Right atrium auricular region (tissue), 2 donors: ENCODE measurements around the gene ALG12. TPM values are rescaled to one million over a fixed set of nuclear protein-coding genes. Genes with fewer than 3 reads are reported as not detected.
A peak's percentile ranks its signal among the peaks of the same experiment; 100 is the strongest.

Experiments
- DNase-seq: peaks from one replicate; pipeline ENCODE4 v3.0.0-alpha.2; 2019; ENCODE audit warnings: low spot score
- H3K27ac ChIP-seq, 2 donors: fragments of 200-600 bp; sonication (generic); 1 replicate in 1 of 2; 2 replicates in 1 of 2; pipeline ENCODE4 v1.5.1; 2016 to 2019
- H3K27me3 ChIP-seq, 2 donors: fragments of 200-600 bp; sonication (generic); one replicate each; pipeline versions ENCODE4 v1.5.1 to v1.6.0; 2017 to 2019
- H3K36me3 ChIP-seq: fragments of 200-600 bp; sonication (generic); one replicate; pipeline ENCODE4 v1.5.1; 2016
- H3K4me1 ChIP-seq, 2 donors: fragments of 200-600 bp; sonication (generic); one replicate each; pipeline versions ENCODE4 v1.5.1 to v1.6.0; 2017 to 2019
- H3K4me3 ChIP-seq, 2 donors: fragments of 200-600 bp; sonication (generic); 1 replicate in 1 of 2; 2 replicates in 1 of 2; pipeline ENCODE4 v1.5.1; 2017 to 2019; ENCODE audit warnings: mild to moderate bottlenecking in 1 of 2, moderate library complexity in 1 of 2
- H3K9me3 ChIP-seq, 2 donors: fragments of 200-600 bp; sonication (generic); one replicate each; pipeline ENCODE4 v1.5.1; 2019
- CTCF ChIP-seq, 2 donors: fragments of 200-600 bp; sonication (generic); IDR thresholded peaks; one replicate each; pipeline ENCODE4 v1.5.1; 2019; ENCODE audit warnings: antibody characterized with exemption in 2 of 2
- total RNA-seq, 2 donors: library from RNA; depleted of rRNA; stranded (reverse); fragments of >200 nt; gene quantifications; one replicate each; pipeline ENCODE4 v1.1.0, GENCODE V29; 2016

ALG12 gene
- total RNA-seq, 2 donors from 2014 or later, result 19.7 to 19.8 TPM

DNA sequence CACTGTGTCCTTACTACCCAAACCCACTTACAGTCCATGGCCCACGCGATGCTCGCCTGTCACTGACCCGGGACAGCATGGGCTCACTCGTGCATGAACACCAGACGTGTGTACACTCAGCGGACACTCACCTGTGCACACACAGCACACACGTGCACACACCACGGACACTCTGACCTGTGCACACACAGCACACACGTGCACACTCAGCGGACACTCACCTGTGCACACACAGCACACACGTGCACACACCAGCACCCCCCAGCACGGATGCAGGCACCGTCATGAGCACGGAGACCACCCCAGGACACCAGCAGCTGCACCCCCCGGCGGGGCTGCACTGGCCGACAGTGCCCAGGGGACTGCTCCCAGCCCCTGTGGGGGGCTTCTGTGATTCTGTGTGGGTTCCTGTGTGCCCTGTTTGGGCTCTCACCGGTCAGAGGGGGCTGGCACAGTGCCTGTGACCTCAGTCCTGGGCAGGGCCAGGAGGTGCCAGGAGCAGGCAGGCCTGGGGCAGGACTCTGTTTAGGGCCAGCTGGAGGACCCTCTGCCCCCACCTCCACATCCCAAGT lies 20.4 kb upstream of the ALG12 start:
- peaks cover 0 to 56% of the 10 kb centered on the region in 2 donors for H3K4me1 ChIP-seq
- H3K27me3 ChIP-seq, result no peaks in the 10 kb centered on the region
- peak overlapping the region in 1 of 2 donors; percentile 37 for H3K27ac ChIP-seq
- no peak for DNase-seq
- no peak overlapping the region for H3K4me3 ChIP-seq
- no peaks in the 10 kb centered on the region for H3K9me3 ChIP-seq
- TF ChIP-seq CTCF (IDR thresholded peaks at IDR 0.05), result no peak
- H3K36me3 ChIP-seq, result no peaks in the 10 kb centered on the region

DNA sequence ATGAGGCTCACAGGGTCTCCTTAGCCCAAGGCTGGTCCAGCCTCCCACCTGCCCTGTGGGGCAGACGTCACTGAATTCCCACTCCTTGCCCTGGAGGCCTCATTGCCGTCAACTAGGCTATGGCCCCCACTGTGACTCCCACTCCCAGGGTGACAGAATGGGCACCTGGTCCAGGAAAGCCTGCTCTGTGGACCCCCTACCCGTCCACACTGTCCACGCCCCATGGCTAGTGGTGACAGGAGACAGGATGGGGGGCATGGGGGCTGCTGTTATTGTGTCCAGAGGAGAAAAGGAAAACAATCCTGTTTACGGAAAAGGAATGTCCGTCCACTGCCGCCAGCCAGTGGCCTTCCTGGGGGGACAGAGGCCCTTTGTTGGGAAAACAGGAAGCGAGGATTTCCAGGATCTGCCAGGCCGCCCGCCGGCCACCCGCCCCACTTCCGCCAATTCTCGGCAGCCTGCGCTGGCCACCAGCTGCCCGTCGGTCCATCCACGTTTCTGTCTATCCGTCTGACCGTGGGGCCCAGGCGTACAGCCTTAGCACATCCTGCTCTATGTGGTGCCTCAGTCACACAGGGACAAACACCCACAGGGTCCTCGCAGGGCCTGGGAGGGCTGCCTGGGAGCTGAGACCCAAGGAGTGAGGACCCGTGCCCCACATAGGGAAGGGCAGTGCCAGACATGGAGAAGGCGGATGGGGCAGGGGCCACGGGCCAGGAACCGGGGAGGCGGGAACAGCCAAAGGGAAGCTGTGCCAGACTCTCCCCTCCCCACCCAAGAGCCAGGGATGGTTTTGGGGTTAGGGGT lies 19.7 kb upstream of the ALG12 start:
- H3K36me3 ChIP-seq, result no peaks in the 10 kb centered on the region
- peak overlapping the region; percentile 96 to 99 for H3K27ac ChIP-seq
- no peak for DNase-seq
- peaks cover 0 to 58% of the 10 kb centered on the region in 2 donors for H3K4me1 ChIP-seq
- H3K9me3 ChIP-seq, result no peaks in the 10 kb centered on the region
- no peaks in the 10 kb centered on the region for H3K27me3 ChIP-seq
- no peak for TF ChIP-seq CTCF (IDR thresholded peaks at IDR 0.05)
- no peak overlapping the region for H3K4me3 ChIP-seq

DNA sequence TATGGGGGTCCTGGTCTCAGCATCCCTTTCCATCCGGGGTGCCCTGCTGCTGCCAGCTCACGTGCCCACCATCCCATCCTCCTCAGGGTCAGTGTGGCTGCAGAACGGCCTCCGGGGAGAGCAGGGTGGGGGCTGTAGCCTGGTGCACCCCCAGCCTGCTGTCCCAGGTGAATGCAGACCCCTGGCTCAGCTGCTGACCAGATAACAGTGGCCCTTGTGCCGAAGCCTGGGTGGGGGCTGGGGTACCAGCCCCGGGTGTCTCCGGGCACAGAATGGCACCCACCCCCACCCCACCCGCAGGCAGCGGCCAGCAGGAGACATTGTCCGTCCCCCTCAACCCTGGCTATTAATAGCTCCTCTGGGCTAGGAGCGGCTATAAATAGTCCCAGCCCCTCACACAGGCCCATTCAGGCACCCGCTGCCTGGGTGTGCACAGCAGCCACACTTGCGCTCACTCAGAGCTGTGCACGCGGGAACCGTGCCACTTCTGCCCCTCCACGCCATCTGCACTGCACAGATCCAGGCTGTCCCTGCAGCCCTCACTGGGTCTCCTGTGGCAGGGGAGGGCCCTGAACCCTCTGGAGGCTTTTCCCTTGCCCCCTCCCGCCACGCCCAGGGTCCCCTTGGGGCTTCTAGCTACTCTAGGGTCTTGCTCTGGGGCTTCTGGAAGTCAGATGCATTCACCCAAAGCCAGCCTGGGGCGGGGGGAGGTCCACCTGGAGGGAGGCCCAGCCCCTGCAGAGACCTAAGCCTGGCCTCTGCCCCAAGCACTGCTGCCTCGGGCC lies 18.9 kb upstream of the ALG12 start:
- Histone ChIP-seq H3K4me1 (peaks cover 0 to 65% of the 10 kb centered on the region in 2 donors), H3K36me3 (no peaks in the 10 kb centered on the region), H3K9me3 (no peaks in the 10 kb centered on the region), H3K4me3 (peak overlapping the region in 1 of 2 donors; percentile 54), H3K27me3 (no peaks in the 10 kb centered on the region), H3K27ac (peak overlapping the region; percentile 96 to 99)
- TF ChIP-seq CTCF (IDR thresholded peaks at IDR 0.05), result no peak
- no peak for DNase-seq

DNA sequence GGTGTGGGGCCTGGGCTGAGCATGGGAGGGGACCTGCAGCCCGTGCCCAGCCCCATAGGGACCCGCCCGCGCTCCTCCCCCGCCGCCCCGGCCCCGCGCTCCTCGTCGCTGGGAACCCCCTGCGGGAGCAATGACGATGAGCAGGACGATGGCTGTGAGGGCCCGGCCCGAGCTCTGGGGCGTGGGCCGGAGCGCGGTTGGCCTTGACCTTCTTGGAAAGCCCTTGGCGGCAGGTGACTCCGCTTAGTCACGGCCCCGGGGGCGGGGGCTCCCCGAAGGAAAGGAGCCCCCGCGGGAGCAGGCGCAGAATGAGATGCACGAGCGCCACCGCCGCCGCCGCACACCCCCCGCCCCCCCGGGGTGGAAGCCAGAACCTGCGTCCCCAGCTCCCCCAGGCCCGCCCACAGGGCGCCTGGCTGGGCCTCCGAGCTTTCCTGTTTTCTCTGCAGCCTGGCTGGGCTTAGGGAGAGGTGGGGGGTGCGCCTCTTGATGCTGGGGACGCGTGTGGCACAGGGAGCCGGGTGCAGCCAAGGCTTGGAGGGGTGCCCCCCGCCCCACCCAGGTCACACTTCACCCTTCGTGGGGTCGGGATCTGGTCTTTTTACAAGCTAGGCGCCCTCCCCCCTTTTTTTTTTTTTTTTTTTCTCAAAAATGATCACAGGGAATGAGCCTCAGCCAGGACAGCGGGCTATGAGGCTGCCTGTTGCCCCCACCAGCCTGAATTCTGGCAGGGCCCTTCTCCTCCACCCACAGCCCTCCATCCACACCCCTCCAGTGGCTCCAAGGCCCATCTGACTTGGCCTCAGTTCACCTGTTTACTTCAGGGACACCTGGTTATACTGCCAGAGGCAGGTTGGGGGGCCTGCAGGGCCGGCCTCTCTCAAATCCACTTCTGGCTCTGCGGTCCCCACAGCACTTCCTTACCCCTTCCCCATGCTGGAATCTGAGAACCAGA lies 18.1 kb upstream of the ALG12 start:
- no peaks in the 10 kb centered on the region for H3K36me3 ChIP-seq
- peak overlapping the region; percentile 96 to 99 for H3K27ac ChIP-seq
- H3K27me3 ChIP-seq, result no peaks in the 10 kb centered on the region
- H3K4me1 ChIP-seq, result peaks cover 0 to 74% of the 10 kb centered on the region in 2 donors
- peak overlapping the region; percentile 33 to 54 for H3K4me3 ChIP-seq
- H3K9me3 ChIP-seq, result no peaks in the 10 kb centered on the region
- no peak for TF ChIP-seq CTCF (IDR thresholded peaks at IDR 0.05)
- DNase-seq, result peak; percentile 96

DNA sequence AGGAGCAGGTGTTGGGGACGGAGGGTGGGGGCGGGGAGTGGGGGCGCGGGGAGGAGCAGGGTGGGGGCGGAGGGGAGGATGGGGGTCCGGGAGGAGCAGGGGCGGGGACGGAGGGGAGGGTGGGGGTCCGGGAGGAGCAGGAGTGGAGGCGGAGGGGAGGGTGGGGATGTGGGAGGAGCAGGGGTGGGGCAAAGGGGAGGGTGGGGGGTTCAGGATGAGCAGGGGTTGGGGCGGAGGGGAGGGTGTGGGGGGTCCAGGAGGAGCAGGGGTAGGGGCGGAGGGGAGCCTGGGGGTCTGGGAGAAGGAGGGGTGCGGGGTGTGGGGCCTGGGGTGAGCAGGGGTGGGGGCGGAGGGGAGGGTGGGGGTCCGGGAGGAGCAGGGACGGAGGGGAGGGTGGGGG lies 17.3 kb upstream of the ALG12 start:
- no peak for DNase-seq
- H3K4me3 ChIP-seq, result peak overlapping the region; percentile 33 to 54
- H3K4me1 ChIP-seq, result peaks cover 0 to 82% of the 10 kb centered on the region in 2 donors
- H3K36me3 ChIP-seq, result no peaks in the 10 kb centered on the region
- H3K27me3 ChIP-seq, result no peaks in the 10 kb centered on the region
- TF ChIP-seq CTCF (IDR thresholded peaks at IDR 0.05), result no peak
- H3K9me3 ChIP-seq, result no peaks in the 10 kb centered on the region
- H3K27ac ChIP-seq, result peak overlapping the region; percentile 96 to 99
